OCI-M2 (cell line): Measurements from ENCODE around the gene TNFAIP2.
A peak's percentile ranks its signal among the peaks of the same experiment; 100 is the strongest.

ENCODE experiments used
- DNase-seq: peaks from one replicate; lab custom pipeline; 2025; ENCODE audit not compliant: unreplicated experiment; lab: John Stamatoyannopoulos, UW

TNFAIP2 gene

DNA sequence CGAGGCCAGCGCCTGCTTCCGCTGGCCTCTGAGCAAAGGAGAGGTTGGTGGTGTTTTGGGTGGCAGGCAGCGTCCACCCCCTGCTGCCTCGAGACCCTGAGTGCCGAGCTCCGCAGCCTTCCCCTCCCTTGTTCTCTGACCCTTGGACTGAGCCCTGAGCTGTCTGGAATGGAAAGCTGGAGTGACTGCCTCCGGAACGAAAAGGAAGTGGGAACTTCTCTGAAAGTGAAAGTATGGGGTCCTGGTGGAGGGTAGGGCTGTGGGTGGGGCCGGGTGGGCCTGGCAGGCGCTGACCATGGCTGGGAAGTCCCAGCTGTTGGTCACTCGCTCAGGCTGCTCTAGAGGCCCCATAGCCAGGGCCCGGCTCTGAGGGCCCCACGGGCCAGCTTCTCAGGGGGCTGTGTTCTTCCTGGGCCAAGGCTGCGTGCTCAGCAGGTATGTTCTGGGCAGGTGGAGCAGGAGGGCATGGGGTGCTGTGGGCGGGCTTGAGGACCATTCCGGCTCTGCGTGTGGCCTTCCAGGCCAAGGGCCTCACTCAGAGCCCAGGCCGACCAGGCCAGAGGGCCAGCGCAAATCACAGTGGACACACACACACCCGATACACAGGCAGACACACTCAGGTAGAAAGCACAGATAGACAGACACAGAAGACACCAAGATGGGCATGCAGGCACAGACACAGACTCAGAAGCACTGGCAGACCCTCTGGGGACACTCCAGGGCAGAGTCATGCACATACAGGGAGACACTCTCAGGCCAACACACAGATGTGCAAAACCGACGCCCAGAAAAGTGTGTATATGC lies 28.7 kb upstream of the TNFAIP2 start, which contains the start of gene EXOC3L4:
EXOC3L4 (plus strand) TSS at position 320 of the 804 bp plus-strand sequence. CDS start 5,495 bp downstream, outside the sequence.
- no peak for DNase-seq

DNA sequence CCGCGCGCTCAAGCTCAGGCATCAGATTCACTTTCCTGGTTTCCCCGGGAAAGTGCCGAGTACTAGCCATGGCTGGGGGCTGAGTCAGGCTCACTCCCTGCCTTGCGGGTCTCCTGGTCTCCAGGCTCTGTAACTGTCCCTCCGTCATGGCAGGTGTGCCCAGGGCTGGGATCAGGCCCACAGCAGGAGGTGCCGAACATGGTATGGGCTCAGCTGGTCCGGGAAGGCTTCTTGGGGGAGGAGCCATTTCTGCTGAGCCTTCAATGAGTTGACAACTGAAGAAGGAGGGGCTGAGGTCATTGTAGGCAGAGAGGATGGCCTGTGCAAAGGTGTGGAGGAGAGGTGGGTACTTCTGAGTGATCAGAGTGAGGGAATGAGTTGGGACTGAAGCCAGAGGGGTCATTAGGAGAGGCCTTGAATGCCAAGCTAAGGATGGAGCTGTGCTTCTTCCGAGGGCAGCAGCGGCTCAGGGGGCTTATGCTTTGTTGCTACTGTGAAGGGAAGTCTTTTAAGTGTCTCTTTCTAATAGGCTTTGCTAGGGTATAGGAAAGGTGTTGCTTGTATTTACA lies 28.0 kb upstream of the TNFAIP2 start:
- no peak for DNase-seq

DNA sequence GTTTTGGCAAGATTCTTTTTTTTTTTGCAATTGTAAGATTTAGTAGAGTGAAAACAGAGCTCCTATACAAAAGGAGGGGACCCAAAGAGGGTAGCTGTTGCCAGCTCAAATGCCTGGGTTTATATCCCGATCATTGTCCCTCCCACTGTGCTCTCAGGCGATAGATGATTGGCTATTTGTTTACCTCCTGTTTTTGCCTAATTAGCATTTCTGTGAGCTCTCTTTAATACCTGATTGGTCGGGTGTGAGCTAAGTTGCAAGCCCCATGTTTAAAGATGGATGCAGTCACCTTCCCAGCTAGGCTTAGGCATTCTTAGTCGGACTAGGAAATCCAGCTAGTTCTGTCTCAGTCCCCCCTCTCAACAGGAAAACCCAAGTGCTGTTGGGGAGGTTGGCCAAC lies 26.9 kb upstream of the TNFAIP2 start:
- DNase-seq: no peak

DNA sequence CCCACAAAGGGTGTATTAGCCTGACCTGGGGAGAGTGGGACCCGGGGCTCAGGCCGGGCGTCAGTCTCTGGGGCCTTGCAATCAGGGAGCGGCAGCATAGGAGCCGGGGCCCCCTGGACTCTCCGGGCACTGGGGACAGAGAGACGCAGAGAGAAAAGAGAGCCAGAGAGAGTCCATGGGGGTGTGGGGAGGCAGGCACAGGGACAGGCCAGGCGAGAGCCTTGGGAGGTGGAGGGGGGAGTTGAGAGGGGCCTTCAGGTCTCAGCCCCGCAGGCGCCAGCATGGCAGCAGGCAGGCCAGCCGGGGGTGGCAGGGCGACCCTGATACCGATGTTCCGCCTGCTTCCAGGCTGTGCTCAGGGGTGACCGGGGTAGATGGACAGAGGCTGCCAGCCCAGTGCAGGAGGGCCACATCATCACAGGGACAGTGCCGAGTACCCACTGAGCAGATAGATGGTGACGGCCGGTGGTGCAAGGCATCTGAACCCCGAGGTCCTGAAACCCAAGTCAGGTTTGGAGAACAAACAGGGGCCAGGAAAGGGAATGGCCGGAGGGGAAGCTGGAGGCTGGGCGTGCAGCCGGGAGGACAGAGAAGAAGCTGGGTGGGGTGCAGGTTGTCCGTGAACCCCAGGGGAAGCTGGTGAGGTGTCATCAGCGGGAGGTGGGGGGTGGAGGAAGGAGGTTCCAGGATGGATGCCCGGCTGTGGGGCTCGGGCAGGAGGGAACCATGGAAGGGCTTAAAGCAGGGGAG lies 25.8 kb upstream of the TNFAIP2 start:
- no peak for DNase-seq

DNA sequence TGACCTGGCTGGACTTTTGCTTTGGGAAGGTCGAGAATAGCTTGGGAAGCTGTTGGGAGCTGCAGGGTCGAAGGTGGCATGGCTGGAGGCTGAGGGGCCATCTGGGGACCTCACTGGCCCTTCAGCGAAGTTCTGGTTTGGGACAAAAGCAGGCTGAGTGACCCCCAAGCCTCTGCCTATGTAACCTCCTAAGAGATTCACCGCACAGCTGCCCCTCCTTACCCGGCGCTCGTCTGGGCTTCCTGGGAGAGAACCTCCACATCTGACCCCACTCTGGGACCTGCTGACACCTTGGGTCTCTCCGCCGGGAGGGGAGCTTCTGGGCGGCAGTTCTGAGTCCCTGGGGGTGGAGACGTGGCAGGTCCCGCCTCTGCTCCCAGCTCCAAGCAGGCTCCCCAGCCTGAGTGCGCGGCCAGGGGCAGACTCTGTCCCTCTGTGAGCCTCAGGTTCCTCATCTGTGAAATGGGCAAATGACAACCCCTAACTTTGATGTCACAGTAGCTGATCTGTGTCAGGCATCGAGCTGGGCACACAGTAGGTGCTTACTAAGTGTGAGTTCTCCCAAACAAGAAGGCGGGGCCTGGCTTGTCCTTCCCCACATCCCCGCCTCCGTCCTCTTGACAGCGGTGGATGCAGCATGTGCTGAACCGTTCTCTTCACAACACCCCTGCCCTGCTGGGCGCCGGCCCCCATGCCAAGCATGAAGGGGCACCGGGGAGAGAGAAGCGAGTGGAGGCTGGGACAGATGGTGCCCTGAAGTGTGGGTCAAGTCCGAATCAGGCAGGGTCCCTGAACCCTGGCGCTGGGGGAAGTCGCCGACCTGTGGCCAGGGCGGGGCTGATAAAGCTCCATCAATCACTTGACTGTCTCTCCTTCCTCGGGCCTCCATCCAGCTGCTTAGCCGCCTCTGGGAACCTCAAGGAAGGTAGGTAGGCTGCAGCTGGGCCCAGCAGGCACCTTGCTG lies 25.0 kb upstream of the TNFAIP2 start:
- DNase-seq: no peak

DNA sequence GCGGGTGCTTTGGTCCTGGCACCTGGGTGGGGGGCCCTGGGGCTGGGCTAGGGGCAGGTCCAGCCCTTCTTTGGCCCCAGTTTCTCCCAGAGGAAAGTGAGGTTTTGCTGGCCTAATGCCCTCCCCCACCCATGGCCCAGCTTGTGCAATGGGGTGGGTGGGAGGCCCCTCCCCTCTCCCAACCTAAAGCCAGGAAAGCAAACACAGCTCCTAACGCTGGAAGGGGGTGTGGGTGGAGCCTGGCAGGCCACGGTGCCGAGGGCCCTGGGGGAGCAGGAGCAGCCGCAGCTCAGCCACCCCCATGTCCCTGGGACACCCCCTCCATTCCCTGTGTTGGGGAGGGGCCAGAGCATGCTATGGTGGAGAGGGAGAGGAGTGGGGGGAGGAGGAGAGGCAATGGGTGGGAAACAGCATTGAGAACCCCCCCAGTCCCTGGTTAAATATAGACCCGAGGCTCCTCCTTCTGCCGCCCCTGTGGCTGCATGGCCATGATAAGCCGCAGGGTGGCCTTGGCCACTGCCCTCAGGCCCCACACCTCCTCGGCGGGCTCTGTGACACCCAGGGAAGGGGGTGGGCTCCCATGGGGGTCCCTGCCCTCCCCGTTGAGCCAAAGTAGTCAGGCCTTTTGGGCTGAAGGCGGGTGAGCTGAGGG lies 24.1 kb upstream of the TNFAIP2 start:
- peak; percentile 22 for DNase-seq

DNA sequence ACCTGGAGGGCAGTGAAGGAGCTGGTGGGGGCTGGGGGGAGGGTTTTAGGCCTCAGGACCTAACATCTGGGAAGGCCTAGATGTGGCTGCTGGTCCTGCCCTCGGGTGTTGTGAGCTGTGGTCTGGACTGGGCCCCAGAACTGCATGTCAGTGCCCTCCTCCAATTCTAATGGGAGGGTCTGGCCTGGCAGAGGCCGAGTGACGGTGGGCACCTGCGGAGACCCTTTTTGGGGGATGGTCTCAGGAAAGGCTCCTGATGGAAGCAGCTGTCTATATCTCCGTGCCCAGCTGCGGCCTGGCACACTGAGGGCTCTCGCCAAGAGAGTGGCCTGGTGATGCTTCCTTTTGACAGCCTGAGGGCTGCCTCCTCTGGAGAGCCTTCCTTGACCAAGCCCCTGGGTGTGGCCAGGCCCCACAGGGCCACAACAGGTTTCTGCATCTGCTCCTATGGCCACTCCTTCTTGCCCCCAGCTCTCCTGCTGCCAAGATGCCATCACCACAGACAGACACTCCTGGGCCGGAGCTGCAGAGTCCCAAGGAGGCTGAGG lies 23.5 kb upstream of the TNFAIP2 start:
- DNase-seq: no peak

DNA sequence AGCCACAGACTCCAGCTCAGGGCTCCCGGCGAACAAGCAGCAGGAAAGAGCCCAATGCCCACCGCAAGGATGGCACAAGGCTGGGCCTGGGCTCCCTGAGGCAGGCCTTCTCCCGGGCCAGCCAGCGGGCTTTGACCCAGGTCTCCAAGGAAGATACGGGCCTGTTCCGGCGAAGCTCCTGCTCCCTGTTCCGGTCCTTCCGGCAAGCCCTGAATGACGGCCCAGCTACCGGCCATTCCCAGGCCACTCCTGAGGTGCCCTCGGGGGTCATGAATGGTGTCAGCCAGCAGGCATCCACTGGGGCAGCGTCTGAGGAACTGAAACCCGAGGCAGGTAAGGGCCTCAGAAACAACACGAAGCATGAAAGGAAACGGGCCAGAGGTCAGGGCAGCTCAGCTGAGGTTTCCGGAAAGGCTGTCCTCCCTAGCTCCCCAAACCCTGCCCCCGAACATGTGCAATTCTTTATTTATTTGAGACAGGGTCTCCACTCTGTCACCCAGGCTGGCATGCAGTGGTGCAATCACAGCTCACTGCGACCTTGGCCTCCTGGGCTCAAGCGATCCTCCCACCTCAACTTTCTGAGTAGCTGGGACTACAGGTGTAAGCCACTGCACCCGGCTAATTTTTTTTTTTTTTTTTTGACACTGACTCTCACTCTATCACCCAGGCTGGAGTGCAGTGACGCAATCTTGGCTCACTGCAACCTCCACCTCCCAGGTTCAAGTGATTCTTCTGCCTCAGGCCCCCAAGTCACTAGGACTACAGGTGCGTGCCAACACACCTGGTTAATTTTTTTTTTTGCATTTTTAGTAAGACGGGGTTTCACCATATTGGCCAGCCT lies 22.8 kb upstream of the TNFAIP2 start:
- DNase-seq: no peak

DNA sequence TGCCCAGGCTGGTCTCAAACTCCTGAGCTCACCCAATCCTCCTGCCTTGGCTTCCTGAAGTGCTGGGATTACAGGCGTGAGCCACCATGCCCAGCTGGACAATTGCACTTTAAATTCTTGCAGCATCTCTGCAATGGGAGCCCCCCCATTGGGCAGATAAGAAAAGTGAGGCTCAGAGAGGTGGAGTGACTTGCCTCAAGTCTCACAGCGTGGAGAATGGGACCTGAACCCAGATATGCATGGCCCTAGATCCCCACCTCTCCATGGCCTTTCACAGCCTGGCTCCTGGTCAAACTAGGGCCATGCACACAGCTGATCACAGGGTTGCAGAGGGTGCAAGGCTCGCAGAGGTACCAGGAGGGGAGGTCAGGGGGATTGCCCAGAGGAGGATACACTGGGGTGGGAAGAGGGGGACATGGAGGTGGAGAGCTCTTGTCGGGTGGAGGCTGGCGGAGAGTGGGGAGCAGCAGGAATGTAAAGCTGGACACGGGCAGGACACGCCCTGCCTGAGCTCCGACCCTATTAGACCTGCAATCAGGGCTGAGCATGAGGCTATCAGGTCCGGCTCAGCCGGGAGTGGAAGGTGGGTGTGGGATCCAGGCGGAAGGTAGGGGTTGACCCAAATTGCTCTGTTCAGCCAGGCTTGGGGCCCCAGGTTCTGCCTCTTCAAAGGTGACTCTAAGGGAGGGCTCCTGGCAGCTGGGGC lies 21.9 kb upstream of the TNFAIP2 start:
- no peak for DNase-seq

DNA sequence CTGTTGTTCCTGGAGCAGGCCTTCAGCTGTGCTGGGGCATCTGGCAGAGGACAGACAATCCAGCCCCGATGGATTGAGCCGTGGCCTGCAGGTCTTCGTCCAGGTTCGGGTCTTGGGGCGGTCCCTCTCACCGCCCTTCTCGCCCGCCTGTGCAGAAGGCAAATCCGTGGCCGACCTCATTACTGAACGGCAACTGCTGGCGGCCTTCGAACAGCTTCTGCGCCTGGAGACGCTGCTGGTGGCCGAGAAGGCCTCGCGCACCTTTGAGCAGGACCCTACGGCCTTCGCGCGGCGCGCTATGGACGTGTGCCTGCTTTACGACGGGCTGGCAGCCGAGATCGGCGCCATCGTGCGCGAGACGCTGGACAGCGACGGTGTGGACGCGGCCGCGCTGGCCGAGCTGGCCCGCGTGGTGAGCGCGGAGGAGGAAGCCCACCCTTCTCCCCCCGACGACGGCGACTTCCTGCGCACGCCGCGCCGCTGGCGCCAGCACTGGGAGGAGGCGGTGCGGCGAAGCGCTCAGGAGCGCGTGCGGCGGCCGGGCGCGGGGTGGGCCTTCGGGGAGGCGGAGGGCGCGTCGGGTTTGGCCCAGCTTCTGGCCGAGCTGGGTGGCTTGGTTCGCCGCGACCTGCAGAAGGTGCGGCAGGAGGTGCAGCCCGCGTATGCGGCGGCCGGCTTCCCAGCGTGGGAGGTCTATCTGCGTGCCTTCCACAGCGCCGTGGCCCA lies 21.1 kb upstream of the TNFAIP2 start:
- DNase-seq: no peak

DNA sequence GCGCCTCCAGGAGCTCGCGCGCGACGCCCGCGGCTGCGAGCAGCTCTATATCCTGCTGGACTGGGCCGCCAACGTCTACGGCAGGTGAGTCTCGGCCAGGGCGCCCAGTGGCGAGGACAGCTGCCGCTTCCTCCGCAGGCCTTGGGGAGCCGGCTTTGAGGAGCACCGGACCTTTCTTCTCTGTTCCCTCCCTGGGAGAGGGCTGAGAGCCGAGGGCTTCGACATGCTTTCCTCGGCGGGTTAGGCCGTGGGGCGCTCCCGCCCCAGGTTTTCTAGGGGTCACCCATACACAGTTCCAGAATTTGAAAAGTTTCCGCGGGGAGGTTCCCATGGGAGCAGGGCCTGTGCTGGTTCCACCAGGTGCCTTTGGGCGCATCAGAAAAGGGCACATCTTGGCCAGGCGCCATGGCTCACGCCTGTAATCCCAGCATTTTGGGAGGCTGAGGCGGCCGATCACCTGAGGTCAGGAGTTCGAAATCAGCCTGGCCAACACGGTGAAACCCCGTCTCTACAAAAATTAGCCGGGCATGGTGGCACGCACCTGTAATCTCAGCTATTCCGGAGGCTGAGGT lies 20.5 kb upstream of the TNFAIP2 start:
- no peak for DNase-seq

DNA sequence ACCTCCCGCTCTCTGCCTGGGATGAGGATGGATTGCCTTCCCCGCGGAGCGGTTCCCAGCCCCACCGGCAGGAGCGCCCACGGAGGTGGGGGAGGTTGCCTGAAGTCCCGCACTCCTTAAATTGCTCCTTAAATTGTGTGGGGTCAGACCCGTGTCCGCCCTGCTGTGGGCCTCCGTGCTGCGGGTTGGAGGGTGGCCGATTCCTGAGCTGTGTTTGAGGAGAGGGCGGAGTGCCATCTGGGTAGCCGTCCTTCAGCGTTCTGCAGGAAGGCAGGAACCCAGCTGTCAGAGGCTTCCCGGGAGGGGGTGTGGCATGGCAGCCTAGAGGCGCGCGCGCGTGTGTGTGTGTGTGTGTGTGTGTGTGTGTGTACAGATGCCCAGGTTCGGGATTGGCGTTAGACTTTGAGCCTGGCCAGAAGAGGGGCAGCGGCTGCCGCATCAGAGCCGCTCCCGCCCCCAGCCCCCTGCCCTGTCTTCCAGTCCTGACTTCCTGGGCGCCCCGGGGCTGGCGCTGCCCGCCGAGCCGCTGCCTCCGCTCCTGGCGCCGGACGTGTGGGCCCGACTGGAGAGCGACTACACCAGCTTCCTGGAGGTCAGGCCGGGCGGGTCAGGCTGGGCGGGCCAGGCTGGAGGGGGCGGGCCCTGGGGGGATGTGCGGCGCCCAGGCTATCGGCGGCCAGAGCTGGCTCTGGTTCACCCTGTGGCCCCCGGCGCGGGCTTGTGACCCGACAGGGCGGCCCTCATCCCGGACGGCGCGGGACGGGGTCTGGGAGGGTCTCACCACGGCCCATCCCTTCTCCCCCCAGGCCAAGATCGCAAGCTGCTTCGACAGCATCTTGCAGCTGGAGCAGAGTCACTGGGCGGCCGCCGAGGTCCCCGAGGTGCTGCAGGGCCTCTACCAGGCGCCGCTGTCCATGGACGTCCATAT lies 19.5 kb upstream of the TNFAIP2 start:
- DNase-seq: no peak

DNA sequence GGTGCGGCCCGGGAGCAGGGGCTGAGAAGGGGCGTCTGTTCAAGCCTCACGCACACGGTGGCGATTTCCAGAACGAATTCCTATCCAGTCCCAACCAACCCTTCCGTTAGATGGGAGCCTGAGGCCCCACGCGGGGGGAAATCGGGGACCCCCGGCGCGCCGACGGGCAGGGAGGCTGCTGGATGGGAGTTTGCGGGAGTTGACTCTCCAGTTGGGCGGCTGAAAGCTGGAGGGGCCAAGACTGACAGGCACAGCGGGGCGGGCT lies 18.9 kb upstream of the TNFAIP2 start:
- no peak for DNase-seq

DNA sequence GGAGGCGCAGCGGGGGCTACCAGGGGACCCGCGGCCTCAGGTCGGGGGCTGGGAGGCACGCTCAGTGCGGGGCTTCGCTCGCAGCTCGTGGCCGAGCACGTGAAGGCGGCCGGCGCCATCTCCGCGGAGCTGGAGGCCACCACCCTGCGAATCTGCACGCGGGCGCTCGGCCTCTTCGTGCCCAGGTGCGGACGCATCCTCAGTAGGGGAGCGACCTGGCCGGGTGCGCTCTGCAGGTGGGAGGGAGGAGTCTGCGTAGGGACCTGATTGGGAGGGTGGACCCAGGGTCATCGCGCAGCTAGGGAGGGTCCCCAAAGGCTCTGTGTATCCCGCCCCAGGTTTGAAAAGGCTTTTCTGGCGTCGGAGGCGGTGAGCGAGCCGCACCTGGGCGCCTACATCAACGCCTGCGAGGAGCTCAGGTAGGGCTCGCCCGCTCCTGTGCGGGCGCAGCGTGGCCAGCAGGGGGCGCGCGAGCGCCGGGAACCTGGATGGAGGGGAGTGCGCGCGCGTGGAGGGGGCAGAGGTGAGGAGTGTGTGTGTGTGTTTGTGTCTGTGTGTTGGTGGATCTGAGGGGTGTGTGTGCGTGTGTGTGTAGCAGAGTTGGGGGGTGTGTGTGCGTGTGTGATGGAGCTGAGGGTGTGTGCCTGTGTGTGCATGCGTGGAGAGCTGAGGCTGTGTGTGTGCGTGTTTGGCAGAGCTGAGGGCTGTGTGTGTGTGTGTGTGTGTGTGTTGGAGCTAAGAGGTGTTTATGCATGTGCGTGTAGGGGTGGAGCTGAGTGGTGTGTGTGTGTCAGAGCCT lies 18.4 kb upstream of the TNFAIP2 start:
- no peak for DNase-seq

DNA sequence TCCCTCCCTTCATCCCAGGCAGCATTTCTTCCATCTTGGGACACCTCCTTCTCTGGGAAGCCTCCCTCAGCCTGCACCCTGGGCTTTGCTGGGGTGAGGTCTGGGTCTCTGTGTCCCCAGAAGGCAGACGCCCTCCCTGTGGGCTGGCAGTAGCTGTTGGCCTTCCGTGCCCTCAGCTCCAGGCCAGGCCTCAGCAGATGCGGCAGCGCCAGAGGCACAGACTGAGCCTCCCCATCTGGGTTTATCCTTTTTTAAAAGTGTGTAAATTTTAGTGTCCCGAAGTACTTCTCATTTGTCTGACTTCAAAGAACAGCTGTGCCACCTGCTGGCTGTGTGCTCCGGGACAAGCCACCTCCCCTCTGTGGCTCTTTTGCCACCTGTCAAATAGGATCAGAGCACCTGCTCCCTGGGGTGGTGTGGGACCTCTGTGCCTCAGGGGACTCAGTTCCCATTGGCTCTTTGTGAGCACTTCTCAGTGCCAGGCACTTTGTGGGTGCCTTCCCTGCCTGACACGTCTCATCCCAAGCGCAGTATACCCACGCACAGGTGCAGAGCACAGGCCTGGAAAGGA lies 17.6 kb upstream of the TNFAIP2 start:
- DNase-seq: no peak

DNA sequence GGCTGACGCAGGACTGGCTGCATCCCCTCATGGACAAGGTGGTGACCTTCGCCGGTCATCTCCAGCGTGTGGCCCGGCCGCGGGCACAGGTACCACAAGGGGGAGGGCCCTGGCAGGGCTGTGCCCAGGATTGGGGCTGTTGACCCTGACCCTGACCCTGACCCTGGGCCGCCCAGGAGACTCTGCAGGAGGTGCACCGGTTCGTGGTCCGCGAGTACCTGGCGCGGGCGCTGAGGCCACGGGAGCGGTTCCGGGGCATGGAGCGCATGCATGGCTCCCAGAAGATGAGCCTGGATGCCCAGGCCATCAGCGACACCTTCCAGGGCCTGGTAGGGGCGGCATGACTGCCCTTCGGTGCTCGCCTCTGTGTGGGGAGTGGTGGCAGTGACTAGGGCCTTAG lies 15.8 kb upstream of the TNFAIP2 start:
- no peak for DNase-seq
